ENCODE measurements around the gene FOXJ3. TPM values are rescaled to one million over a fixed set of nuclear protein-coding genes. Genes with fewer than 3 reads are reported as not detected.

The FOXJ3 gene
- total RNA-seq, 1 donor from 2014 or later = 50.1 TPM

- H3K4me3 Mint-ChIP-seq = no peak overlapping the region
- no peaks in the 10 kb centered on the region for H3K36me3 Mint-ChIP-seq (ENCODE audit: low read depth)
- H3K27me3 Mint-ChIP-seq (ENCODE audit: insufficient read depth) = no peaks in the 10 kb centered on the region
- no peak for DNase-seq (ENCODE audit: low spot score)
- no peaks in the 10 kb centered on the region for H3K9me3 Mint-ChIP-seq
- peaks cover 49% of the 10 kb centered on the region for H3K4me1 Mint-ChIP-seq (ENCODE audit: low read depth)
- no peak overlapping the region for H3K27ac Mint-ChIP-seq
- intact Hi-C loops (cut with micrococcal nuclease) = loop anchor here (5.0 to 10.0 kb wide), 4 partner anchors 437 to 845 kb away; partner anchors contain the start of genes C1orf50, CFAP57, EBNA1BP2 and P3H1
These were observed 4.8 kb downstream of the FOXJ3 start for GRCh38 chr1:42330215-42330614.

GRCh38 chr1:42328916-42329496 is 6.0 kb downstream of the FOXJ3 start:
- Mint-ChIP-seq H3K27me3 (ENCODE audit: insufficient read depth) (no peaks in the 10 kb centered on the region), H3K9me3 (no peaks in the 10 kb centered on the region), H3K4me3 (no peak overlapping the region), H3K4me1 (ENCODE audit: low read depth) (peaks cover 51% of the 10 kb centered on the region), H3K36me3 (ENCODE audit: low read depth) (no peaks in the 10 kb centered on the region), H3K27ac (no peak overlapping the region)
- intact Hi-C loops (cut with micrococcal nuclease) = no loop called here
- no peak for DNase-seq (ENCODE audit: low spot score)

GRCh38 chr1:42328047-42328625 is 6.9 kb downstream of the FOXJ3 start:
- no peaks in the 10 kb centered on the region for H3K9me3 Mint-ChIP-seq
- DNase-seq (ENCODE audit: low spot score) = no peak
- peaks cover 48% of the 10 kb centered on the region for H3K4me1 Mint-ChIP-seq (ENCODE audit: low read depth)
- no peak overlapping the region for H3K4me3 Mint-ChIP-seq
- H3K27ac Mint-ChIP-seq = no peak overlapping the region
- intact Hi-C loops (cut with micrococcal nuclease) = no loop called here
- H3K36me3 Mint-ChIP-seq (ENCODE audit: low read depth) = peaks cover 2% of the 10 kb centered on the region
- no peaks in the 10 kb centered on the region for H3K27me3 Mint-ChIP-seq (ENCODE audit: insufficient read depth)

- H3K36me3 Mint-ChIP-seq (ENCODE audit: low read depth) = peaks cover 12% of the 10 kb centered on the region
- no peak overlapping the region for H3K27ac Mint-ChIP-seq
- H3K27me3 Mint-ChIP-seq (ENCODE audit: insufficient read depth) = no peaks in the 10 kb centered on the region
- DNase-seq (ENCODE audit: low spot score) = no peak
- intact Hi-C loops (cut with micrococcal nuclease) = no loop called here
- no peaks in the 10 kb centered on the region for H3K9me3 Mint-ChIP-seq
- H3K4me1 Mint-ChIP-seq (ENCODE audit: low read depth) = peaks cover 57% of the 10 kb centered on the region
- no peak overlapping the region for H3K4me3 Mint-ChIP-seq
These were observed 10.0 kb downstream of the FOXJ3 start for GRCh38 chr1:42325014-42325402.

GRCh38 chr1:42324398-42325013 is 10.5 kb downstream of the FOXJ3 start:
- H3K4me1 Mint-ChIP-seq (ENCODE audit: low read depth) = peaks cover 60% of the 10 kb centered on the region
- H3K36me3 Mint-ChIP-seq (ENCODE audit: low read depth) = peaks cover 12% of the 10 kb centered on the region
- no peaks in the 10 kb centered on the region for H3K9me3 Mint-ChIP-seq
- H3K27ac Mint-ChIP-seq = no peak overlapping the region
- no peaks in the 10 kb centered on the region for H3K27me3 Mint-ChIP-seq (ENCODE audit: insufficient read depth)
- intact Hi-C loops (cut with micrococcal nuclease) = no loop called here
- DNase-seq (ENCODE audit: low spot score) = no peak
- H3K4me3 Mint-ChIP-seq = no peak overlapping the region

- Mint-ChIP-seq H3K36me3 (ENCODE audit: low read depth) (peaks cover 14% of the 10 kb centered on the region), H3K4me1 (ENCODE audit: low read depth) (peaks cover 65% of the 10 kb centered on the region), H3K27me3 (ENCODE audit: insufficient read depth) (no peaks in the 10 kb centered on the region), H3K27ac (no peak overlapping the region), H3K4me3 (no peak overlapping the region), H3K9me3 (no peaks in the 10 kb centered on the region)
- no peak for DNase-seq (ENCODE audit: low spot score)
- intact Hi-C loops (cut with micrococcal nuclease) = no loop called here
These were observed 11.5 kb downstream of the FOXJ3 start for GRCh38 chr1:42323551-42323950.

GRCh38 chr1:42322577-42322976 is 12.5 kb downstream of the FOXJ3 start:
- Mint-ChIP-seq H3K4me1 (ENCODE audit: low read depth) (peaks cover 70% of the 10 kb centered on the region), H3K27ac (no peak overlapping the region), H3K36me3 (ENCODE audit: low read depth) (peaks cover 17% of the 10 kb centered on the region), H3K27me3 (ENCODE audit: insufficient read depth) (no peaks in the 10 kb centered on the region), H3K4me3 (no peak overlapping the region), H3K9me3 (no peaks in the 10 kb centered on the region)
- no peak for DNase-seq (ENCODE audit: low spot score)
- intact Hi-C loops (cut with micrococcal nuclease) = no loop called here

GRCh38 chr1:42321731-42322130 is 13.3 kb downstream of the FOXJ3 start:
- Mint-ChIP-seq H3K9me3 (no peaks in the 10 kb centered on the region), H3K27me3 (ENCODE audit: insufficient read depth) (no peaks in the 10 kb centered on the region), H3K4me3 (no peak overlapping the region), H3K36me3 (ENCODE audit: low read depth) (peaks cover 22% of the 10 kb centered on the region), H3K27ac (no peak overlapping the region), H3K4me1 (ENCODE audit: low read depth) (peaks cover 68% of the 10 kb centered on the region)
- intact Hi-C loops (cut with micrococcal nuclease) = no loop called here
- DNase-seq (ENCODE audit: low spot score) = no peak

GRCh38 chr1:42320708-42321107 is 14.3 kb downstream of the FOXJ3 start:
- Mint-ChIP-seq H3K4me3 (no peak overlapping the region), H3K4me1 (ENCODE audit: low read depth) (peaks cover 75% of the 10 kb centered on the region), H3K36me3 (ENCODE audit: low read depth) (peaks cover 24% of the 10 kb centered on the region), H3K27ac (no peak overlapping the region), H3K27me3 (ENCODE audit: insufficient read depth) (no peaks in the 10 kb centered on the region), H3K9me3 (no peaks in the 10 kb centered on the region)
- intact Hi-C loops (cut with micrococcal nuclease) = no loop called here
- DNase-seq (ENCODE audit: low spot score) = no peak

GRCh38 chr1:42319871-42320484 is 15.1 kb downstream of the FOXJ3 start:
- H3K36me3 Mint-ChIP-seq (ENCODE audit: low read depth) = peaks cover 24% of the 10 kb centered on the region
- no peaks in the 10 kb centered on the region for H3K9me3 Mint-ChIP-seq
- DNase-seq (ENCODE audit: low spot score) = no peak
- H3K4me3 Mint-ChIP-seq = peak overlapping the region; percentile 60
- H3K4me1 Mint-ChIP-seq (ENCODE audit: low read depth) = peaks cover 78% of the 10 kb centered on the region
- no peaks in the 10 kb centered on the region for H3K27me3 Mint-ChIP-seq (ENCODE audit: insufficient read depth)
- intact Hi-C loops (cut with micrococcal nuclease) = no loop called here
- peak overlapping the region; percentile 78 for H3K27ac Mint-ChIP-seq

GRCh38 chr1:42319128-42319851 is 15.7 kb downstream of the FOXJ3 start:
- intact Hi-C loops (cut with micrococcal nuclease) = no loop called here
- DNase-seq (ENCODE audit: low spot score) = no peak
- Mint-ChIP-seq H3K27ac (peak overlapping the region; percentile 78), H3K36me3 (ENCODE audit: low read depth) (peaks cover 24% of the 10 kb centered on the region), H3K4me1 (ENCODE audit: low read depth) (peaks cover 85% of the 10 kb centered on the region), H3K9me3 (no peaks in the 10 kb centered on the region), H3K27me3 (ENCODE audit: insufficient read depth) (no peaks in the 10 kb centered on the region), H3K4me3 (peak overlapping the region; percentile 60)

GRCh38 chr1:42318601-42319000 is 16.4 kb downstream of the FOXJ3 start:
- Mint-ChIP-seq H3K36me3 (ENCODE audit: low read depth) (peaks cover 24% of the 10 kb centered on the region), H3K4me3 (no peak overlapping the region), H3K27ac (no peak overlapping the region), H3K4me1 (ENCODE audit: low read depth) (peaks cover 89% of the 10 kb centered on the region), H3K27me3 (ENCODE audit: insufficient read depth) (no peaks in the 10 kb centered on the region), H3K9me3 (no peaks in the 10 kb centered on the region)
- intact Hi-C loops (cut with micrococcal nuclease) = no loop called here
- DNase-seq (ENCODE audit: low spot score) = no peak

GRCh38 chr1:42317308-42317707 is 17.7 kb downstream of the FOXJ3 start:
- intact Hi-C loops (cut with micrococcal nuclease) = no loop called here
- H3K27ac Mint-ChIP-seq = no peak overlapping the region
- no peak for DNase-seq (ENCODE audit: low spot score)
- no peaks in the 10 kb centered on the region for H3K9me3 Mint-ChIP-seq
- no peaks in the 10 kb centered on the region for H3K27me3 Mint-ChIP-seq (ENCODE audit: insufficient read depth)
- H3K36me3 Mint-ChIP-seq (ENCODE audit: low read depth) = peaks cover 18% of the 10 kb centered on the region
- no peak overlapping the region for H3K4me3 Mint-ChIP-seq
- peaks cover 82% of the 10 kb centered on the region for H3K4me1 Mint-ChIP-seq (ENCODE audit: low read depth)
